Measurements from ENCODE around the gene PSMD4. TPM values are rescaled to one million over a fixed set of nuclear protein-coding genes. Genes with fewer than 3 reads are reported as not detected.
"Not testable (repeated sequence)": the region's sequence is repeated elsewhere in the genome, so short reads cannot be mapped to it uniquely, and the experiment has no call there.

The PSMD4 gene
- polyA plus RNA-seq (195 to 223 TPM (median 219 TPM) in 3 replicates), polyA minus RNA-seq (114 to 164 TPM (median 164 TPM) in 3 replicates)
- polyA plus RNA-seq (2011; ENCODE audit: low read depth) = 83.5 TPM
- polyA plus RNA-seq (2011; cell fraction: cytosol; rRNA removed) = 161 and 185 TPM in 2 replicates
- 161 and 166 TPM in 2 replicates for polyA plus RNA-seq (2011; cell fraction: nucleus; rRNA removed)
- polyA plus RNA-seq (2012; ENCODE audit: low replicate concordance) = 117 and 196 TPM in 2 replicates
- polyA minus RNA-seq (2011; cell fraction: cytosol; rRNA and poly(A)+ RNA removed) = 98.0 TPM
- 34.0 and 55.1 TPM in 2 replicates for polyA minus RNA-seq (2011; cell fraction: nucleus; rRNA and poly(A)+ RNA removed)

DNA sequence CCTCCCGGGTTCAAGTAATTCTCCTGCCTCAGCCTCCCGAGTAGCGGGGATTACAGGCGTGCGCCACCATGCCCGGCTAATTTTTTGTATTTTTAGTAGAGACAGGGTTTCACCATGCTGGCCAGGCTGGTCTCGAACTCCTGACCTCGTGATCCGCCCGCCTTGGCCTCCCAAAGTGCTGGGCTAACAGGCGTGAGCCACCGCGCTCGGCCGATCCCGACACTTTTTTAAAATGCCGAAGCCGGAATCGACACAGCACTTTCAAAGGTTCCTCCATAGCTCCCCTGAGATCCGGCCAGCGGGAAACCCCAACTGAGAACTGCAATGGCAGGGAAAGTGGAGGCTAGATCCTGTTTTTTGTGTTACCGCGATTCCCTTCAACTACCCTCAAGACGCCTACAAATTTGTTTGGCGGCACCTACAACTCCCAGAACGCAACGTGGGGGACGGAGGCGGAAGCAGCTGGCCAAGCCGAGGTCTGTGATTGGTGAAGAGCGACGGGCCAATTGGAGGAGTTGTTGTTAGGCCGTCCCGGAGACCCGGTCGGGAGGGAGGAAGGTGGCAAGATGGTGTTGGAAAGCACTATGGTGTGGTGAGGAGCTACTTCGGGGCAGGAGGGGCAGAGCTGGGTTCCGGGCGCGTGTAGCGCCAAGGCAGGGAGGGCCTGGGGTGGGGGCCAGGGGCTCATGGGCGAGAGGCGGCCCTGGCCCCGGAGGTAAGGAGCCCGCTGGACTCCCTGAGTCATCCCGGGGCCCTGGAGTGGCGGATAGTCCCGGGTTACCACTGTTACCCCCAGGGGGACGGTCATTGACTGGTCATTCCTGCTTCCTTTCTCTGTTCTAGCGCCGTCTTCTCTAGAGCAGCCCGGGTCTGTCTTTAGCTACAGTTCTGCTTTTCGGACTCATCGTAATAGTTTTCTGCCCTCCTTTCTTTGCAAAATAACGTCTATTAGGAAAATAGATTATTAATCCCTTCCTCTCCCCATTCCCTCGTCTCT, at the start of gene PSMD4:
PSMD4 (plus strand) TSS at position 518 of the 997 bp plus-strand sequence; CDS start at position 567, 49 bp downstream.
- FAIRE-seq (peak; percentile 71), DNase-seq (ENCODE audit: low read depth, low spot score) (peak; percentile 78)
- dilution Hi-C loops (cut with MboI; ENCODE audit: extremely low pct_ligation_motif_present, low sequenced_read_pairs) = no loop called here
- Histone ChIP-seq H3K27me3 (ENCODE audit: control insufficient read depth, extremely low read depth, insufficient read depth, low read length) (no peaks in the 10 kb centered on the region), H3K4me2 (ENCODE audit: control insufficient read depth, extremely low read depth, insufficient read depth, low read depth, low read length) (peak within 1 kb of the TSS; percentile 84), H3K4me1 (ENCODE audit: control insufficient read depth, extremely low read depth, insufficient read depth, low read length) (peaks cover 14% of the 10 kb centered on the region), H3K36me3 (ENCODE audit: control insufficient read depth in 2 of 2, extremely low read depth in 1 of 2, insufficient read depth in 2 of 2, low read length in 2 of 2) (peaks cover 0 to 3% of the 10 kb centered on the region in 2 experiments), H3K79me2 (ENCODE audit: control insufficient read depth, insufficient read depth, low read length) (peaks cover 43% of the 10 kb centered on the region), H3K9me3 (ENCODE audit: control insufficient read depth, low read depth, low read length) (no peaks in the 10 kb centered on the region), H3K27ac (ENCODE audit: control insufficient read depth, insufficient read depth, low read length) (peak within 1 kb of the TSS; percentile 87), H3K9me1 (ENCODE audit: control insufficient read depth, extremely low read depth, insufficient read depth, low read length) (peaks cover 4% of the 10 kb centered on the region), H2AFZ (ENCODE audit: control insufficient read depth, low read length) (peak within 1 kb of the TSS; percentile 95), H4K20me1 (ENCODE audit: control insufficient read depth, extremely low read depth, insufficient read depth, low read length) (peaks cover 5% of the 10 kb centered on the region), H3K4me3 (ENCODE audit: control insufficient read depth in 2 of 3, extremely low read depth in 1 of 3, insufficient read depth in 2 of 3, low read depth in 1 of 3, low read length in 3 of 3) (peak within 1 kb of the TSS; percentile 66 to 89 (median 74)), H3K9ac (ENCODE audit: control insufficient read depth, extremely low read depth, insufficient read depth, low read length) (peak within 1 kb of the TSS; percentile 92)
- TF ChIP-seq EZH2 (IDR thresholded peaks at IDR 0.05; ENCODE audit: low read length) = no peak
- TF ChIP-seq, protein P1, sequence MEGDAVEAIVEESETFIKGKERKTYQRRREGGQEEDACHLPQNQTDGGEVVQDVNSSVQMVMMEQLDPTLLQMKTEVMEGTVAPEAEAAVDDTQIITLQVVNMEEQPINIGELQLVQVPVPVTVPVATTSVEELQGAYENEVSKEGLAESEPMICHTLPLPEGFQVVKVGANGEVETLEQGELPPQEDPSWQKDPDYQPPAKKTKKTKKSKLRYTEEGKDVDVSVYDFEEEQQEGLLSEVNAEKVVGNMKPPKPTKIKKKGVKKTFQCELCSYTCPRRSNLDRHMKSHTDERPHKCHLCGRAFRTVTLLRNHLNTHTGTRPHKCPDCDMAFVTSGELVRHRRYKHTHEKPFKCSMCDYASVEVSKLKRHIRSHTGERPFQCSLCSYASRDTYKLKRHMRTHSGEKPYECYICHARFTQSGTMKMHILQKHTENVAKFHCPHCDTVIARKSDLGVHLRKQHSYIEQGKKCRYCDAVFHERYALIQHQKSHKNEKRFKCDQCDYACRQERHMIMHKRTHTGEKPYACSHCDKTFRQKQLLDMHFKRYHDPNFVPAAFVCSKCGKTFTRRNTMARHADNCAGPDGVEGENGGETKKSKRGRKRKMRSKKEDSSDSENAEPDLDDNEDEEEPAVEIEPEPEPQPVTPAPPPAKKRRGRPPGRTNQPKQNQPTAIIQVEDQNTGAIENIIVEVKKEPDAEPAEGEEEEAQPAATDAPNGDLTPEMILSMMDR (optimal IDR thresholded peaks at IDR 0.05 in 1 of 3, IDR thresholded peaks at IDR 0.05 in 1 of 3, conservative IDR thresholded peaks at IDR 0.05 in 1 of 3; ENCODE audit: extremely low read depth in 1 of 3, insufficient read depth in 2 of 3, low read length in 3 of 3) = no peak

DNA sequence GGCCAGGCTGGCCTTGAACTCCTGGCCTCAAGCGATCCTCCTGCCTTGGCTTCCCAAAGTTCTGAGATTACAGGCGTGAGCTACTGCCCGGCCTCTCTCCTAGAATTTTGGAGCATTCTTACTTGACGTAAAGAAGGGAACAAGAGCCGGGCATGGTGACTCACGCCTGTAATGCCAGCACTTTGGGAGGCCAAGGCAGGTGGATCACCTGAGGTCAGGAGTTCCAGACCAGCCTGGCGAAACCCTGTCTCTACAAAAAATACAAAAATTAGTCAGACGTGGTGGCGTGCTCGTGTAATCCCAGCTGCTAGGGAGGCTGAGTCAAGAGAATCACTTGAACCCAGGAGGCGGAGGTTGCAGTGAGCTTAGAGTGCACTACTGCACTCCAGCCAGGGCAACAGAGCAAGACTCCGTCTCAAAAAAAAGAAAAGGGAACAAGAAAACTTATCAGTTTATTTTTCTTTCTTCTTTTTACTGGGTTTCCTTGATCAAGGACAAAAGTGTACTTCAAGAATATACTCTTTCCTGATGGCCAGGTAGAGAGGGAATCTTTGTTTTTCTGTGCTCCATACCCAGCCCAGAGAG, 49.1 kb upstream of the PSMD4 start:
- DNase-seq (ENCODE audit: low read depth, low spot score); H3K9me3 ChIP-seq (ENCODE audit: control insufficient read depth, low read depth, low read length); H3K4me3 ChIP-seq (ENCODE audit: control insufficient read depth in 2 of 3, extremely low read depth in 1 of 3, insufficient read depth in 2 of 3, low read depth in 1 of 3, low read length in 3 of 3); FAIRE-seq; H3K9me1 ChIP-seq (ENCODE audit: control insufficient read depth, extremely low read depth, insufficient read depth, low read length); H3K27ac ChIP-seq (ENCODE audit: control insufficient read depth, insufficient read depth, low read length); H3K9ac ChIP-seq (ENCODE audit: control insufficient read depth, extremely low read depth, insufficient read depth, low read length); H3K27me3 ChIP-seq (ENCODE audit: control insufficient read depth, extremely low read depth, insufficient read depth, low read length); dilution Hi-C loops (cut with MboI; ENCODE audit: extremely low pct_ligation_motif_present, low sequenced_read_pairs); H2AFZ ChIP-seq (ENCODE audit: control insufficient read depth, low read length); H3K4me2 ChIP-seq (ENCODE audit: control insufficient read depth, extremely low read depth, insufficient read depth, low read depth, low read length): not testable (repeated sequence)
- Histone ChIP-seq H3K79me2 (ENCODE audit: control insufficient read depth, insufficient read depth, low read length) (peaks cover 94% of the 10 kb centered on the region), H3K36me3 (ENCODE audit: control insufficient read depth in 2 of 2, extremely low read depth in 1 of 2, insufficient read depth in 2 of 2, low read length in 2 of 2) (peaks cover 21 to 22% of the 10 kb centered on the region in 2 experiments), H4K20me1 (ENCODE audit: control insufficient read depth, extremely low read depth, insufficient read depth, low read length) (peaks cover 21% of the 10 kb centered on the region), H3K4me1 (ENCODE audit: control insufficient read depth, extremely low read depth, insufficient read depth, low read length) (peaks cover 15% of the 10 kb centered on the region)
